ENCODE results near the gene ANTXR1. TPM values are rescaled to one million over a fixed set of nuclear protein-coding genes. Genes with fewer than 3 reads are reported as not detected.

The ANTXR1 gene
- total and polyA plus RNA-seq, 5 donors from 2014 or later, result not detected

GRCh38 chr2:69087912-69088240 is 74.9 kb downstream of the ANTXR1 start:
- H3K4me1 ChIP-seq (ENCODE audit: control insufficient read depth, insufficient read depth, low read length, poor library complexity, severe bottlenecking), result no peaks in the 10 kb centered on the region
- peaks cover 54% of the 10 kb centered on the region for H3K27me3 Mint-ChIP-seq
- no peak overlapping the region for H3K27ac Mint-ChIP-seq

DNA sequence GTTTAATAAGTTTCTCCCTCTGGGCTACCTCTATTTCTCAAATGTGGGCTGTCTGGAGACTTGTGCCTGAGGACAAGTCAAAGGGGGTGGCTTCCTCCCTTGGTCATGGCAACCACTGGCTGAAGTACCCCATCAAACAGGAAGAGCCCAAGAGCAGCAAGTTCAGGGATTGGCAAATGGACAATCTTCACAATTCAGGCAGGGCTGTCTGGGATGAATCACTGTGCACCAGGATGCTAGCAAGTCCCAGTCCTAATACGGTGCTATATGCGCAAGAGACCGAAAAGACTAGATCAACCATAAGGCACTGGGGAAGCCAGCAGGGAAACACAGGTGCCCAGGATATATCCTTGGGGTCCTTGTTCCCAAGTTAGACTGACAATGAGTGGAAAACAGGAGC is 75.5 kb downstream of the ANTXR1 start:
- ATAC-seq (ENCODE audit: low read depth in 2 of 2), result no peak
- DNase-seq, result no peak
- H3K4me3 ChIP-seq (ENCODE audit: low read depth, low read length), result no peak overlapping the region
- H3K36me3 Mint-ChIP-seq, result no peaks in the 10 kb centered on the region
- H3K27me3 ChIP-seq (ENCODE audit: control insufficient read depth, insufficient read depth, low read length), result peaks cover 7% of the 10 kb centered on the region
- H3K9me3 ChIP-seq (ENCODE audit: control insufficient read depth in 2 of 2, low read length in 2 of 2), result no peaks in the 10 kb centered on the region
- peaks cover 0 to 6% (median 0%) of the 10 kb centered on the region in 7 donors for H3K9me3 Mint-ChIP-seq
- no peaks in the 10 kb centered on the region for H3K4me1 ChIP-seq (ENCODE audit: control insufficient read depth, insufficient read depth, low read length, poor library complexity, severe bottlenecking)
- H3K27ac Mint-ChIP-seq, result no peak overlapping the region
- no peaks in the 10 kb centered on the region for H3K36me3 ChIP-seq (ENCODE audit: control insufficient read depth, insufficient read depth, low read length)
- H3K27ac ChIP-seq (ENCODE audit: insufficient read depth, low read length, poor library complexity, severe bottlenecking), result no peak overlapping the region
- H3K27me3 Mint-ChIP-seq, result peaks cover 50% of the 10 kb centered on the region
- no peaks in the 10 kb centered on the region for H3K4me1 Mint-ChIP-seq
- no peak overlapping the region for H3K4me3 Mint-ChIP-seq

More at GRCh38 chr2:69087912-69088240, 74.9 kb downstream of the ANTXR1 start:
- no peaks in the 10 kb centered on the region for H3K36me3 ChIP-seq (ENCODE audit: control insufficient read depth, insufficient read depth, low read length)
- H3K9me3 ChIP-seq (ENCODE audit: control insufficient read depth in 2 of 2, low read length in 2 of 2), result no peaks in the 10 kb centered on the region
- no peak overlapping the region for H3K27ac ChIP-seq (ENCODE audit: insufficient read depth, low read length, poor library complexity, severe bottlenecking)
- DNase-seq, result no peak
- H3K4me3 ChIP-seq (ENCODE audit: low read depth, low read length), result no peak overlapping the region
- no peak for ATAC-seq (ENCODE audit: low read depth in 2 of 2)
- H3K27me3 ChIP-seq (ENCODE audit: control insufficient read depth, insufficient read depth, low read length), result peaks cover 6% of the 10 kb centered on the region
- Mint-ChIP-seq H3K4me3 (no peak overlapping the region), H3K36me3 (no peaks in the 10 kb centered on the region), H3K9me3 (peaks cover 0 to 6% (median 0%) of the 10 kb centered on the region in 7 donors), H3K4me1 (no peaks in the 10 kb centered on the region)

- no peaks in the 10 kb centered on the region for H3K4me1 ChIP-seq (ENCODE audit: control insufficient read depth, insufficient read depth, low read length, poor library complexity, severe bottlenecking)
- peaks cover 0 to 6% (median 0%) of the 10 kb centered on the region in 7 donors for H3K9me3 Mint-ChIP-seq
- H3K27ac ChIP-seq (ENCODE audit: insufficient read depth, low read length, poor library complexity, severe bottlenecking), result no peak overlapping the region
- no peaks in the 10 kb centered on the region for H3K4me1 Mint-ChIP-seq
- H3K36me3 ChIP-seq (ENCODE audit: control insufficient read depth, insufficient read depth, low read length), result no peaks in the 10 kb centered on the region
- no peak overlapping the region for H3K27ac Mint-ChIP-seq
- no peaks in the 10 kb centered on the region for H3K36me3 Mint-ChIP-seq
- DNase-seq (no peak), ATAC-seq (ENCODE audit: low read depth in 2 of 2) (no peak)
- H3K4me3 Mint-ChIP-seq, result no peak overlapping the region
- peaks cover 7% of the 10 kb centered on the region for H3K27me3 ChIP-seq (ENCODE audit: control insufficient read depth, insufficient read depth, low read length)
- H3K27me3 Mint-ChIP-seq, result peaks cover 44% of the 10 kb centered on the region
- H3K9me3 ChIP-seq (ENCODE audit: control insufficient read depth in 2 of 2, low read length in 2 of 2), result no peaks in the 10 kb centered on the region
- no peak overlapping the region for H3K4me3 ChIP-seq (ENCODE audit: low read depth, low read length)
Observed at GRCh38 chr2:69089266-69089665, 76.3 kb downstream of the ANTXR1 start.

DNA sequence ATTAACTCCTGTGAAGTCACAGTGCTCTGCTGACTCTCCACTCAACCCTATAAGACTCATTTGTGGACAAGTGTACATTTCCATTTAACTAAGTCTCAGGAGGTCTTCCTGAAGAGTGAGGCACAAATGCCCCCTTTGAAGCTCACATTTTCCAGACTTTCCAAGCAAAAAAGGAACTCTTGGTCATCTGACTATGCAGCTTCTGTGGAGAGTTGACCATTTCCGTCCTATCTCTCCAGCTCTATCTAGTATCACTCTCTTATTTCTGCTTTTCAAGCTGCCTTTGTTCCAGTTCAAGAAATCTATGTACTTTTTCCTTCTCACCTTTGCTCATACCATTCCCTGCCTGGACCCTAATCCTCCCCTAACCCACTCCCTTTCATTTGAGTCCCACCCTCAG is 77.0 kb downstream of the ANTXR1 start:
- H3K27ac Mint-ChIP-seq, result no peak overlapping the region
- H3K27me3 Mint-ChIP-seq, result peaks cover 42% of the 10 kb centered on the region
- H3K27me3 ChIP-seq (ENCODE audit: control insufficient read depth, insufficient read depth, low read length), result peaks cover 7% of the 10 kb centered on the region
- DNase-seq (no peak), ATAC-seq (ENCODE audit: low read depth in 2 of 2) (no peak)
- H3K4me1 Mint-ChIP-seq, result no peaks in the 10 kb centered on the region
- H3K4me3 Mint-ChIP-seq, result no peak overlapping the region
- no peaks in the 10 kb centered on the region for H3K36me3 ChIP-seq (ENCODE audit: control insufficient read depth, insufficient read depth, low read length)
- no peaks in the 10 kb centered on the region for H3K9me3 ChIP-seq (ENCODE audit: control insufficient read depth in 2 of 2, low read length in 2 of 2)
- H3K4me1 ChIP-seq (ENCODE audit: control insufficient read depth, insufficient read depth, low read length, poor library complexity, severe bottlenecking), result no peaks in the 10 kb centered on the region
- no peak overlapping the region for H3K4me3 ChIP-seq (ENCODE audit: low read depth, low read length)
- H3K36me3 Mint-ChIP-seq, result no peaks in the 10 kb centered on the region
- H3K9me3 Mint-ChIP-seq, result peaks cover 0 to 6% (median 0%) of the 10 kb centered on the region in 7 donors
- H3K27ac ChIP-seq (ENCODE audit: insufficient read depth, low read length, poor library complexity, severe bottlenecking), result no peak overlapping the region

- Mint-ChIP-seq H3K27me3 (peaks cover 33% of the 10 kb centered on the region), H3K36me3 (no peaks in the 10 kb centered on the region), H3K4me3 (no peak overlapping the region), H3K9me3 (peaks cover 0 to 6% (median 0%) of the 10 kb centered on the region in 7 donors), H3K4me1 (no peaks in the 10 kb centered on the region), H3K27ac (no peak overlapping the region)
- no peaks in the 10 kb centered on the region for H3K4me1 ChIP-seq (ENCODE audit: control insufficient read depth, insufficient read depth, low read length, poor library complexity, severe bottlenecking)
- no peak overlapping the region for H3K27ac ChIP-seq (ENCODE audit: insufficient read depth, low read length, poor library complexity, severe bottlenecking)
- DNase-seq (no peak), ATAC-seq (ENCODE audit: low read depth in 2 of 2) (no peak)
- H3K4me3 ChIP-seq (ENCODE audit: low read depth, low read length), result no peak overlapping the region
- H3K9me3 ChIP-seq (ENCODE audit: control insufficient read depth in 2 of 2, low read length in 2 of 2), result no peaks in the 10 kb centered on the region
- peaks cover 7% of the 10 kb centered on the region for H3K27me3 ChIP-seq (ENCODE audit: control insufficient read depth, insufficient read depth, low read length)
- H3K36me3 ChIP-seq (ENCODE audit: control insufficient read depth, insufficient read depth, low read length), result no peaks in the 10 kb centered on the region
Observed at GRCh38 chr2:69090820-69091219, 77.8 kb downstream of the ANTXR1 start.

- DNase-seq, result no peak
- no peak overlapping the region for H3K4me3 ChIP-seq (ENCODE audit: low read depth, low read length)
- H3K27me3 ChIP-seq (ENCODE audit: control insufficient read depth, insufficient read depth, low read length), result peaks cover 7% of the 10 kb centered on the region
- no peak for ATAC-seq (ENCODE audit: low read depth in 2 of 2)
- Mint-ChIP-seq H3K4me3 (no peak overlapping the region), H3K9me3 (peaks cover 0 to 2% (median 0%) of the 10 kb centered on the region in 7 donors), H3K4me1 (no peaks in the 10 kb centered on the region), H3K27me3 (peaks cover 23% of the 10 kb centered on the region), H3K27ac (no peak overlapping the region), H3K36me3 (no peaks in the 10 kb centered on the region)
- H3K4me1 ChIP-seq (ENCODE audit: control insufficient read depth, insufficient read depth, low read length, poor library complexity, severe bottlenecking), result no peaks in the 10 kb centered on the region
- H3K27ac ChIP-seq (ENCODE audit: insufficient read depth, low read length, poor library complexity, severe bottlenecking), result no peak overlapping the region
- no peaks in the 10 kb centered on the region for H3K9me3 ChIP-seq (ENCODE audit: control insufficient read depth in 2 of 2, low read length in 2 of 2)
- H3K36me3 ChIP-seq (ENCODE audit: control insufficient read depth, insufficient read depth, low read length), result no peaks in the 10 kb centered on the region
Observed at GRCh38 chr2:69092857-69093256, 79.9 kb downstream of the ANTXR1 start.

GRCh38 chr2:69095305-69095704 is 82.3 kb downstream of the ANTXR1 start:
- Histone ChIP-seq H3K4me1 (ENCODE audit: control insufficient read depth, insufficient read depth, low read length, poor library complexity, severe bottlenecking) (no peaks in the 10 kb centered on the region), H3K4me3 (ENCODE audit: low read depth, low read length) (no peak overlapping the region), H3K36me3 (ENCODE audit: control insufficient read depth, insufficient read depth, low read length) (no peaks in the 10 kb centered on the region), H3K27ac (ENCODE audit: insufficient read depth, low read length, poor library complexity, severe bottlenecking) (no peak overlapping the region), H3K9me3 (ENCODE audit: control insufficient read depth in 2 of 2, low read length in 2 of 2) (no peaks in the 10 kb centered on the region), H3K27me3 (ENCODE audit: control insufficient read depth, insufficient read depth, low read length) (peaks cover 9% of the 10 kb centered on the region)
- Mint-ChIP-seq H3K36me3 (no peaks in the 10 kb centered on the region), H3K27me3 (peaks cover 9% of the 10 kb centered on the region), H3K4me3 (no peak overlapping the region), H3K9me3 (no peaks in the 10 kb centered on the region), H3K27ac (no peak overlapping the region), H3K4me1 (no peaks in the 10 kb centered on the region)
- ATAC-seq (ENCODE audit: low read depth in 2 of 2) (no peak), DNase-seq (no peak)

GRCh38 chr2:69096326-69097095 is 83.5 kb downstream of the ANTXR1 start:
- no peaks in the 10 kb centered on the region for H3K4me1 ChIP-seq (ENCODE audit: control insufficient read depth, insufficient read depth, low read length, poor library complexity, severe bottlenecking)
- ATAC-seq (ENCODE audit: low read depth in 2 of 2) (no peak), DNase-seq (no peak)
- H3K4me3 ChIP-seq (ENCODE audit: low read depth, low read length), result no peak overlapping the region
- H3K27ac ChIP-seq (ENCODE audit: insufficient read depth, low read length, poor library complexity, severe bottlenecking), result no peak overlapping the region
- H3K36me3 Mint-ChIP-seq, result no peaks in the 10 kb centered on the region
- H3K4me3 Mint-ChIP-seq, result no peak overlapping the region
- peaks cover 12% of the 10 kb centered on the region for H3K27me3 Mint-ChIP-seq
- H3K27ac Mint-ChIP-seq, result no peak overlapping the region
- no peaks in the 10 kb centered on the region for H3K9me3 Mint-ChIP-seq
- no peaks in the 10 kb centered on the region for H3K4me1 Mint-ChIP-seq
- peaks cover 9% of the 10 kb centered on the region for H3K27me3 ChIP-seq (ENCODE audit: control insufficient read depth, insufficient read depth, low read length)
- no peaks in the 10 kb centered on the region for H3K9me3 ChIP-seq (ENCODE audit: control insufficient read depth in 2 of 2, low read length in 2 of 2)
- no peaks in the 10 kb centered on the region for H3K36me3 ChIP-seq (ENCODE audit: control insufficient read depth, insufficient read depth, low read length)

All from CD4-positive, CD25-positive, alpha-beta regulatory T cell (primary cell).